Large intestine (tissue), 3 donors: ENCODE results near the gene NBPF3. TPM values are rescaled to one million over a fixed set of nuclear protein-coding genes. Genes with fewer than 3 reads are reported as not detected.

Experiments used
- DNase-seq, 2 donors: peaks; one replicate each; pipeline versions ENCODE4 v3.0.0 to v3.0.0-alpha.2; 2013
- H3K27ac ChIP-seq: one replicate; pipeline ENCODE4 v1.5.1; 2013; ENCODE audit warnings: low read length
- H3K27me3 ChIP-seq: 2 replicates; pipeline ENCODE4 v1.6.1; 2013; ENCODE audit warnings: low read length; ENCODE audit not compliant: control insufficient read depth, insufficient read depth
- H3K36me3 ChIP-seq: 2 replicates; pipeline ENCODE4 v1.6.1; 2013; ENCODE audit warnings: low read length; ENCODE audit not compliant: control insufficient read depth, insufficient read depth
- H3K4me1 ChIP-seq: one replicate; pipeline ENCODE4 v1.6.1; 2013; ENCODE audit warnings: low read length; ENCODE audit not compliant: control insufficient read depth, insufficient read depth
- H3K4me3 ChIP-seq: one replicate; pipeline ENCODE4 v1.5.1; 2013; ENCODE audit warnings: low read length
- H3K9me3 ChIP-seq: one replicate; pipeline ENCODE4 v1.6.1; 2013; ENCODE audit warnings: mild to moderate bottlenecking, low read depth, low read length, moderate library complexity; ENCODE audit not compliant: control insufficient read depth
- WGBS: methylation state at CpG from one replicate; pipeline ENCODE4 v1.1.5; 2013; ENCODE audit warnings: low lambda C conversion rate; ENCODE audit not compliant: insufficient coverage; 5-methylcytosine and 5-hydroxymethylcytosine counted together
- polyA plus RNA-seq: library from polyadenylated mRNA; unstranded; fragments of 120-200 nt; gene quantifications from one replicate; pipeline ENCODE4 v1.2.1, GENCODE V29; 2013

The NBPF3 gene
- polyA plus RNA-seq, 1 donor = 13.6 TPM

GRCh38 chr1:21508580-21509350 lies 68.8 kb downstream of the NBPF3 start:
- H3K4me1 ChIP-seq = peaks cover 6% of the 10 kb centered on the region
- no CpG with 5 or more reads among the region's 45 CpGs for WGBS
- no peak overlapping the region for H3K27ac ChIP-seq
- peaks cover 6% of the 10 kb centered on the region for H3K9me3 ChIP-seq
- H3K4me3 ChIP-seq = no peak overlapping the region
- peak; percentile 35 to 40 for DNase-seq
- no peaks in the 10 kb centered on the region for H3K36me3 ChIP-seq
- H3K27me3 ChIP-seq = peaks cover 59% of the 10 kb centered on the region

- Histone ChIP-seq H3K4me1 (peaks cover 6% of the 10 kb centered on the region), H3K36me3 (no peaks in the 10 kb centered on the region), H3K9me3 (peaks cover 6% of the 10 kb centered on the region), H3K27ac (no peak within 1 kb of the TSS), H3K27me3 (peaks cover 65% of the 10 kb centered on the region), H3K4me3 (peak within 1 kb of the TSS; percentile 11)
- DNase-seq = peak in 1 of 2 donors; percentile 18
- no CpG with 5 or more reads among the region's 67 CpGs for WGBS
These were observed 69.6 kb downstream of the NBPF3 start, which contains the start of gene ALPL for GRCh38 chr1:21509351-21510112. Gene ALPL (plus strand): TSS chr1:21509423. CDS start chr1:21554082, 44,659 bp downstream.

GRCh38 chr1:21510113-21510493 lies 70.2 kb downstream of the NBPF3 start:
- Histone ChIP-seq H3K9me3 (peaks cover 6% of the 10 kb centered on the region), H3K4me3 (no peak overlapping the region), H3K4me1 (peaks cover 6% of the 10 kb centered on the region), H3K27me3 (peaks cover 65% of the 10 kb centered on the region), H3K36me3 (no peaks in the 10 kb centered on the region), H3K27ac (no peak overlapping the region)
- no peak for DNase-seq
- no CpG with 5 or more reads among the region's 12 CpGs for WGBS

- peaks cover 6% of the 10 kb centered on the region for H3K4me1 ChIP-seq
- H3K4me3 ChIP-seq = no peak overlapping the region
- WGBS = 76% methylated on average over 3 of the region's 9 CpGs
These were observed 71.1 kb downstream of the NBPF3 start for GRCh38 chr1:21510885-21511578.

GRCh38 chr1:21511579-21512522 lies 71.9 kb downstream of the NBPF3 start:
- peaks cover 6% of the 10 kb centered on the region for H3K9me3 ChIP-seq
- H3K36me3 ChIP-seq = no peaks in the 10 kb centered on the region
- H3K27me3 ChIP-seq = peaks cover 61% of the 10 kb centered on the region
- H3K4me3 ChIP-seq = no peak overlapping the region
- WGBS = 100% methylated on average over 1 of the region's 11 CpGs
- DNase-seq = no peak
- H3K27ac ChIP-seq = no peak overlapping the region
- H3K4me1 ChIP-seq = peaks cover 6% of the 10 kb centered on the region

More at GRCh38 chr1:21510885-21511578, 71.1 kb downstream of the NBPF3 start:
- H3K36me3 ChIP-seq = no peaks in the 10 kb centered on the region
- peaks cover 6% of the 10 kb centered on the region for H3K9me3 ChIP-seq
- peaks cover 65% of the 10 kb centered on the region for H3K27me3 ChIP-seq
- no peak for DNase-seq
- H3K27ac ChIP-seq = no peak overlapping the region

GRCh38 chr1:21514245-21514644 lies 74.3 kb downstream of the NBPF3 start:
- no CpG with 5 or more reads among the region's 5 CpGs for WGBS
- Histone ChIP-seq H3K4me3 (no peak overlapping the region), H3K9me3 (peaks cover 6% of the 10 kb centered on the region), H3K27me3 (peaks cover 46% of the 10 kb centered on the region), H3K27ac (no peak overlapping the region), H3K36me3 (no peaks in the 10 kb centered on the region), H3K4me1 (peaks cover 6% of the 10 kb centered on the region)
- DNase-seq = no peak

- H3K9me3 ChIP-seq = no peaks in the 10 kb centered on the region
- no peak overlapping the region for H3K4me3 ChIP-seq
- H3K27ac ChIP-seq = no peak overlapping the region
- no peak for DNase-seq
- no CpG with 5 or more reads among the region's 3 CpGs for WGBS
- H3K4me1 ChIP-seq = no peaks in the 10 kb centered on the region
- H3K27me3 ChIP-seq = peaks cover 16% of the 10 kb centered on the region
- H3K36me3 ChIP-seq = no peaks in the 10 kb centered on the region
These were observed 77.2 kb downstream of the NBPF3 start for GRCh38 chr1:21517161-21517589.

GRCh38 chr1:21517660-21518480 lies 77.9 kb downstream of the NBPF3 start:
- Histone ChIP-seq H3K9me3 (no peaks in the 10 kb centered on the region), H3K27me3 (peaks cover 9% of the 10 kb centered on the region), H3K27ac (no peak overlapping the region), H3K4me1 (no peaks in the 10 kb centered on the region), H3K36me3 (no peaks in the 10 kb centered on the region), H3K4me3 (no peak overlapping the region)
- no CpG with 5 or more reads among the region's 13 CpGs for WGBS
- no peak for DNase-seq

GRCh38 chr1:21518774-21519455 lies 79.0 kb downstream of the NBPF3 start:
- H3K27me3 ChIP-seq = peaks cover 4% of the 10 kb centered on the region
- WGBS = no CpG with 5 or more reads among the region's 16 CpGs
- H3K4me1 ChIP-seq = no peaks in the 10 kb centered on the region
- no peaks in the 10 kb centered on the region for H3K36me3 ChIP-seq
- H3K9me3 ChIP-seq = no peaks in the 10 kb centered on the region
- no peak overlapping the region for H3K27ac ChIP-seq
- no peak overlapping the region for H3K4me3 ChIP-seq
- DNase-seq = no peak
